Measurements from ENCODE around the gene AMMECR1. TPM values are rescaled to one million over a fixed set of nuclear protein-coding genes. Genes with fewer than 3 reads are reported as not detected.

Gene AMMECR1
- total RNA-seq, 4 donors from 2014 or later = 1.0 to 12.1 (median 6.9) TPM

GRCh38 chrX:110215411-110215810 is 102.5 kb downstream of the AMMECR1 start:
- TF ChIP-seq POLR2A (IDR thresholded peaks at IDR 0.05) = no peak
- TF ChIP-seq CTCF (IDR thresholded peaks at IDR 0.05) = no peak
- Histone ChIP-seq H3K27me3 (peaks cover 0 to 4% of the 10 kb centered on the region in 2 donors), H3K9me3 (no peaks in the 10 kb centered on the region), H3K4me3 (no peak overlapping the region), H3K36me3 (peaks cover 0 to 4% of the 10 kb centered on the region in 2 donors), H3K4me1 (no peaks in the 10 kb centered on the region), H3K27ac (no peak overlapping the region)
- no peak for DNase-seq
- intact Hi-C loops (cut with DNase I; ENCODE audit: low total_unique reads) = no loop called here

- Histone ChIP-seq H3K4me3 (no peak overlapping the region), H3K36me3 (peaks cover 0 to 4% of the 10 kb centered on the region in 2 donors), H3K9me3 (no peaks in the 10 kb centered on the region), H3K27me3 (peaks cover 0 to 4% of the 10 kb centered on the region in 2 donors), H3K4me1 (no peaks in the 10 kb centered on the region), H3K27ac (no peak overlapping the region)
- intact Hi-C loops (cut with DNase I; ENCODE audit: low total_unique reads) = no loop called here
- TF ChIP-seq CTCF (IDR thresholded peaks at IDR 0.05) (no peak), POLR2A (IDR thresholded peaks at IDR 0.05) (no peak)
- DNase-seq = no peak
Observed at GRCh38 chrX:110214684-110215083, 103.2 kb downstream of the AMMECR1 start.

GRCh38 chrX:110213183-110213582 is 104.7 kb downstream of the AMMECR1 start:
- no peak overlapping the region for H3K27ac ChIP-seq
- intact Hi-C loops (cut with DNase I; ENCODE audit: low total_unique reads) = no loop called here
- no peak for TF ChIP-seq POLR2A (IDR thresholded peaks at IDR 0.05)
- TF ChIP-seq CTCF (IDR thresholded peaks at IDR 0.05) = no peak
- H3K27me3 ChIP-seq = peaks cover 0 to 4% of the 10 kb centered on the region in 2 donors
- no peak for DNase-seq
- H3K4me1 ChIP-seq = no peaks in the 10 kb centered on the region
- H3K4me3 ChIP-seq = no peak overlapping the region
- H3K9me3 ChIP-seq = no peaks in the 10 kb centered on the region
- peaks cover 0 to 4% of the 10 kb centered on the region in 2 donors for H3K36me3 ChIP-seq

GRCh38 chrX:110212299-110212698 is 105.6 kb downstream of the AMMECR1 start:
- Histone ChIP-seq H3K36me3 (peaks cover 0 to 4% of the 10 kb centered on the region in 2 donors), H3K27me3 (peaks cover 0 to 4% of the 10 kb centered on the region in 2 donors), H3K4me3 (no peak overlapping the region), H3K27ac (no peak overlapping the region), H3K4me1 (no peaks in the 10 kb centered on the region), H3K9me3 (no peaks in the 10 kb centered on the region)
- intact Hi-C loops (cut with DNase I; ENCODE audit: low total_unique reads) = no loop called here
- DNase-seq = no peak
- TF ChIP-seq CTCF (IDR thresholded peaks at IDR 0.05) (no peak), POLR2A (IDR thresholded peaks at IDR 0.05) (no peak)

- H3K9me3 ChIP-seq = no peaks in the 10 kb centered on the region
- no peak for DNase-seq
- TF ChIP-seq CTCF (IDR thresholded peaks at IDR 0.05) (no peak), POLR2A (IDR thresholded peaks at IDR 0.05) (no peak)
Observed at GRCh38 chrX:110211340-110211739, 106.5 kb downstream of the AMMECR1 start.

More at GRCh38 chrX:110211340-110211739, 106.5 kb downstream of the AMMECR1 start:
- Histone ChIP-seq H3K36me3 (peaks cover 0 to 4% of the 10 kb centered on the region in 2 donors), H3K27me3 (peaks cover 0 to 4% of the 10 kb centered on the region in 2 donors), H3K27ac (no peak overlapping the region), H3K4me3 (no peak overlapping the region), H3K4me1 (no peaks in the 10 kb centered on the region)
- intact Hi-C loops (cut with DNase I; ENCODE audit: low total_unique reads) = no loop called here

Data from uterus (tissue), 4 donors.